NCI-H69 (cell line): ENCODE results near the gene CDKN1B.

Experiments
- DNase-seq: peaks from one replicate; lab custom pipeline; 2025; lab: John Stamatoyannopoulos, UW

The CDKN1B gene

DNA sequence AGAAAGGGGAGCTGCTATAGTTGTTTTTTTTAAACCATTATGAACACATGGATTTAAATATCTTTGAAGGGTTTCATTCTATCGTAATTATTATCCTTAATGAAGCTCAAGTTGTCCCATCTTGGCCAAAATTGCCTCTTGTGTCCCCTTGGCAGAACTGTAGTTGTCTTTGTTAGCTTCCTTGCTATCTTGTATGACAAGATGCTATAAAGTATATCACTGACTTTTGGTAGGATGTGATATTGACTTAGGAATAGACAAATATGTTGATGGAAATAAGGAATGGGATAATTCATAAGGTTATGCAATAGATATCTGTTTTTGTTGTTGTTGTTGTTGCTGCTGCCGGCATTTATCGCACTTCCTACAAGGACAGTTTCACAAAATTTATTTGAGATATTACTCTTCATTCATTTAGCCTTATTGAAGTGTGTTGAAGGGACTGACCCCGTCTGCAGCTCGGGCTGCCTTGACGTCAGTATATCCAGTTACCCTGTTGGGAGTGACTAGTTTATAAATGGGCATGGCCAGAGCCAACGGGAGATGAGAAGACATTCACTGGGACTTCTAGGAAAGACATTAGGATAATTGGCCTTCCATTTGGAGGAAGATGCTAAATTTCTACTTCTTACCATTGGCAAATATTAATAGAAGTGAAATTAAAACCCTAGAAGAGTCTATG lies 42.2 kb downstream of the CDKN1B start:
- DNase-seq = no peak

DNA sequence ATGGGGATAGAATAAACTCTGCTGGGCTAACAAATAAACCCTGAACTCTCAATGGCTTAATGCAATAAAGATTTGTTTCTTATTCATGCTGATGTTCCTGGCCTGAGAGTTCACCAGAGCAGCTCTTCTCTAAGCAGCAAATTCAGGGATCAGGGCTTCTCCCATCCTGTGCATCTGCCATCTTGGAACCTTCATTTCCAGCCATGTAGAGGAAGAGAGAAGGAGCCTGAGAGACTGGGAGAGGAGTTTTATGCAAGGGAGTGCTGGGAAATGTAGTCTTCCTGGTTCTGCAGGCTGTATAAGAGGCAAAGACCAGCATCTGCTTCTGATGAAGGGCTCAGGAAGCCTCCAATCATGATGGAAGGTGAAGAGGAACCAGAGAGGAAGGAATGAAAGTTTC lies 47.7 kb downstream of the CDKN1B start:
- DNase-seq = no peak

DNA sequence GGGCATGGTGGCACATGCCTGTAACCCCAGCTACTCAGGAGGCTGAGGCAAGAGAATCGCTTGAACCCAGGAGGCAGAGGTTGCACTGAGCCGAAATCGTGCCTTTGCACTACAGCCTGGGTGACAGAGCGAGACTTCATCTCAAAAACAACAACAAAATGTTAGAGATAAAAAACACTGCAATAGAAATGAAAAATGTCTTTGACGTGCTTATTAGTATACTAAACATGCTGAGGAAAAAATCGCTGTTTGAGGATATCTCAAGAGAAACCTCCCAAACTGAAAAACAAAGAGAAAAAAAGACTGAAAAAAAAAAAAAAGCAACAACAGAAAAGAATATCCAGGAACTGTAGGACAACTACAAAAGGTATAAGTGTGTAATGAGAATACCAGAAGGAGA lies 53.1 kb downstream of the CDKN1B start:
- no peak for DNase-seq
